ENCODE data around the gene CDH23.

CDH23 gene

DNA sequence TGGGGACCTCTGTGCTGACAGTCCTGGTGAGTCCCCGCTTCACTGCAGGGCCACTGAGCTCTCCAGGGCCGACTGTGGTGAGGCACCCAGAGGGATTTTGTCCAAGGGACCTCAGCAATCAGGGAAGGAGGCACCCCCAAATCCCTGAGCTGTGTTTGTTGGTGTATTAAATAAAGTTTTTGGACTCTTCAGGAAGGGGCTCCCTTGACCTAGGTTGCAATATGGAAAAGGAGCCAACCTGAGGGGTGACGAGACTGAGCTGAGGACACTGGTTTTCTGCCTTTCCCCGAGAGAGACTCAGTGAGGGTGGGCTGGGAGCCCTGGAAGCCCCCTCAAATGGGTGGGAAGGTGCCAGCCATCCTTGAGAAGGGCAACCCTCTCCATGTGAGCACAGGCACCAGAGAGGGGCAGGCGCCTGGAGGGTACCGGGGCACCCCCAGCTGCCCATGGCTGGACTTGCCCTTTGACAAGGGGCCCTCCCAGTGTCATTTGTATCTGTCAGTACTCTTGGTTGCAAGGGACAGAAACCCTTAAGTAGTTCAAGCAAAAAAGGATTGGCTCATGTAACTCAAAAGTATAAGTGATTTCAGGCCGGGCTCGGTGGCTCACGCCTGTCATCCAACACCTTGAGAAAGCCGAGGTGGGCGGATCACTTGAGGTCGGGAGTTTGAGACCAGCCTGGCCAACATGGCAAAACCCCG, 250.0 kb downstream of the CDH23 start:
- DNase-seq: no peak

GRCh38 chr10:71647526-71648253, 251.0 kb downstream of the CDH23 start:
- no peak for DNase-seq

DNA sequence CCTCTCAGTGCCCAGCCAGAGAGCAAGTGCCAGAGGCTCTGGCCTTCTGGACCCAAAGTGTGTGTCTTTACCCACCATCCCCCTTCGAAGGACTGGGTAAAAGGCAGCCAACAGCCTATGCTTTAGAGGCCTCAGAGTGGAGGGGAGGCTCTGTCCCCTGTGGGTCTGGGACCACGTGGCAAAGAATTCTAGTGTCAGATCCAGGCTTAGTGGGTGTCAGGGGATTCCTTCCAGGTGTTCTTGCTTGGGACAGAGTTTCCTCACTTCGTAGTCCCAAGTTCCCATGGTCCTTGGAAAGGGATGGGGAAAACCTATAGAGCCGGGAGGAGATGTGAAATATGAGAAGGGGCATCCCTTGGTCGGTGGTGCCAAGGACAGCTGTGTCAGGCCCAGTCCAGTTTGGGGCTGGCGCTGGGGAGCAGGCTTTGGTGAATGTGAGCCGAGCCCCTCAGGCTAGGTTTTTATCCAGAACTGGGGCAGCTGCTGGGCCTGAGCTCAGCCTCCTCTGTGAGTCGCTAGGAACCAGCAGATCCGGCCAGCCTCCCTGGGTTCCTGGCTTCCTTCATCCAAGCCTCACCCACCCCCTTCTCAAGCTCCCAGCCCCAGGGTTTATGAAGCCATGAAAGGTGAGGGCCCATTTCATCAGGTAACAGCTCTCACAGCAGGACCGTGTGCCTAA, 251.7 kb downstream of the CDH23 start:
- no peak for DNase-seq

DNA sequence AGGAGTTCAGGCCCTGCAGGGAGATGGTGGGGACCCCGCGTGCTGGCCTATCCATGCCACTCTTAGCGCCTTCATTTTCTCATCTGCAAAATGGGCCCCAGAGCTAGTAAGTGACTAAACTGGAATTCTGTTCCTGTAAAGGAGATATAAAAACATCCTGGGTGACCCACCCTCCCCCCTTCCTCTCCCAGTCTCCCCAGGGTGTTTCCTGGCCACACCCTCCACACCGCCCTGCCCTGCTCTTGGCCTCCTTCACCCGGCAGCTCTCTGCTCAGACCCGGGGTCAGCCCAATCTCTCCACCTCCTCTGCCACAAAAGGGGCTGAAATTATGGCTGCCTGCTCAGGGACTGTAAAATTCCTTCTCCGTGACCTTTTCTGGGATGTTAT, 252.2 kb downstream of the CDH23 start:
- no peak for DNase-seq

DNA sequence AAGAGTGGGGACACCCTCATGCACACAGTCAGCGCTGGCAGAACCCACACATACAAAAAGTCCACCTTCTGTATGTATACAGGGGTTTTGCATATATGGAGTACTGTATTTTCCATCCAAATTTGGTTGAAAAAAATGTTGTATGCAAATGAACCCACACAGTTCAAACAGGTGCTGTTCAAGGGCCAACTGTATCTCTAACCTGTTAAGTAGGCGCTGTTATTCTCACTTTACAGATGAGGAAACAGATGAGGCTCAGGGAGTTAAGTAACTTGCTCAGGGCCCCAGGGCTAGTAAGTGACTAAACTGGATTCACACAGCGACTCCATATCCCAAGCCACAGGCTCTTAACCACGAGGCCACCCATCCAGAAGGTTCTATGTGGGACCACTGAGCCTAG, 252.9 kb downstream of the CDH23 start:
- no peak for DNase-seq

DNA sequence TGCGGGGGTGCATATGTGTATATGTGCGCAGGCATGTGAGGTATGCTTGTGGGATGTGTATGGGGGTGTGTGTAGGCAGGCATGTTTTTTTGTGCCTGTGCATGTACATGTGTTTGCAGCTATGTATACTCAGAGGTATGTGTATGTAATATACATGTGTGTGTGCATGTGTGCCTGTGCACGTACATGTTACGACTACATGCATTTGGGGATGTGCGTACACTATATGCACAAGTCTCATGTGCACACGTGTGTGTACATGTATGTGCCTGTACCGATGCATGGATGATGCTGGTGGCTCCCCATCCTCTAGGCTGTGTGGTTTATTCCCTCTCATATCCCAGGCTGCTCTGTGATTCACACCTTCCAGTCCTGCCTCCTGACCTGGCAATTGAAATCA, 253.7 kb downstream of the CDH23 start:
- no peak for DNase-seq

DNA sequence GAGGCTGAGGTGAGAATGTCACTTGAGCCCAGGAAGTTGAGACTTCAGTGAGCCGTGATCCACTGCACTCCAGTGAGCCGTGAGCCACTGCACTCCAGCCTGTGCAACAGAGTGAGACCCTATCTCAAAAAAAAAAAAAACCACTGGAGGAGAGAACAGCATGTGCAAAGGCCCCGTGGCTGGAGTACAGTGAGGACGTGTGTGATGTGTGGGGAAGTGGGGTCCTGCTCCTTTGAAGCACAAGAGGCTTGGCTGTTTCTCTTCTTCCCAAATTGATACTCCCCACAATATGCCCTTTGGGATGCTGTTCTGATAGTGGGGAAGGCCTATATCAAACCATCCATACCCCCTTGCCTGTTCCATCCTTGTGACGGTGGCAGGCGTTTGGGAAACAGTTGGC, 254.7 kb downstream of the CDH23 start:
- DNase-seq: no peak

DNA sequence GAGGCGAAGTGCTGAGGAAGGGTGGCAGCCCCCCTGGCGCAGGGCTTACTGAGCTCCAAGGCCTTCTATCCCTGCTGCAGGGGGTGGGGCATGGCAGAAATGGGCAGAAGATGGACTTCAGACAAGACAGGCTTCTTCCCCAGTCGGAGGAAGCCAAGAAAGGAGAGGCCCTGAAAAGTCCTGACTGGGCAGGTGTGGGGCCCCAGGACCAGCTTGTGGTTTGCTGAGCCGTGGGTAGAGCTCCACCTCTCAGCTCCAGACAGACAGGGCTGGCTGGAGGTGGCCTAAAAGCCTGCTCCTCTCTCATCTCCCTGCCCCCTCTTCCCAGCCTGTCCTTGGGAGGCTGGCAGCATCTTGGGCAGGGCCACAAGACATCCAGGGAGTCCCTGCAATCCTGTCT, 255.2 kb downstream of the CDH23 start:
- no peak for DNase-seq

- DNase-seq: no peak
Measured at GRCh38 chr10:71653044-71653443, 256.3 kb downstream of the CDH23 start.

DNA sequence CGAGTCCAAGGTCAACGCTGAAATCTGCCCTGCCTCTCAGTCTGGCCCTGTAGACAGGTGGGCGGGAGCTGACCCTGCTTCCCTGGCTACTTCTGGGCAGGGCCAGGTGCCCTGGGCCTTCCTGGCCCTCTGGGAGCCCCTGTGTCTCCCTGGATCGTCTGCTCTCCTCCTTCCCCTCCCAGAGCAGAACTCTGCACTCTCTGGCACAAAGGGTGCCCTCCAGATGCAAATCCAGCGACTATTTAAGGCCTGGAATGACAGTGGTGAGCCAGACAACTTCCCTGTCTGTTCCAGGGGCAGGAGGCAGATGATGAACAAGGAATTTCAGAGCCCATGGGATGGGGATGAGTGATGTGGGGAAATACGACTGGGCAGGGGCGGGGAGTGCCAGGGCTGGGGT, 259.5 kb downstream of the CDH23 start:
- no peak for DNase-seq

GRCh38 chr10:71657604-71658466, 261.1 kb downstream of the CDH23 start:
- no peak for DNase-seq

DNA sequence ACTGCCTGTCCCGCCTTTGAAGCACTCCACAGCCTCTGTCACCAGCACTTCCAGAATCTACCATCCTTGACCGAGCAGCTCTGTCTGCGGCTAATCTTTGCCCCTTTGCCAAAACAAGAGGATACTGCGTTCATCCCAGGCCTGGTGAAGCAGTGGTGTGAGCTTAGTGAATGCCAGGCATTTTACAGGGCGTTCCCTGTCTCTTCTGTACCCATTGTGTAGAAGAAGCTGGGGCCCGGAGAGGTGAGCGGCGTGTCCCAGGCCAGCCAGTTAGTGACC, 261.7 kb downstream of the CDH23 start:
- DNase-seq: no peak

- no peak for DNase-seq
Measured at GRCh38 chr10:71659111-71659634, 262.5 kb downstream of the CDH23 start.

DNA sequence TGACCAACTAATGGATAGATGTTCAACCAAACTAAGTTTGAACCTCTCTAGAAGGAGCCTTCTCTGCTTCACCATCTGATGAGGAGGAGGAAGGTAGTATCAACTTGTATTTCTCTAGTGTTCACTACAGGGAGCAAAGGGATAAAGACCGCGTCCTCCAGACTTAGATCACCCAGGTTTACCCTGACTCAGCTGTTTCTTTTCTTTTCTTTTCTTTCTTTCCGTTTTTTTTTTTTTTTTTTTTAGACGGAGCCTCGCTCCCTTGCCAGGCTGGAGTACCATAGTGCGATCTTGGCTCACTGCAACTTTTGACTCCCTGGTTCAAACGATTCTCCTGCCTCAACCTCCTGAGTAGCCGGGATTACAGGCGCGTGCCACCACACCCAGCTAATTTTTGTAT, 263.0 kb downstream of the CDH23 start:
- DNase-seq: no peak

DNA sequence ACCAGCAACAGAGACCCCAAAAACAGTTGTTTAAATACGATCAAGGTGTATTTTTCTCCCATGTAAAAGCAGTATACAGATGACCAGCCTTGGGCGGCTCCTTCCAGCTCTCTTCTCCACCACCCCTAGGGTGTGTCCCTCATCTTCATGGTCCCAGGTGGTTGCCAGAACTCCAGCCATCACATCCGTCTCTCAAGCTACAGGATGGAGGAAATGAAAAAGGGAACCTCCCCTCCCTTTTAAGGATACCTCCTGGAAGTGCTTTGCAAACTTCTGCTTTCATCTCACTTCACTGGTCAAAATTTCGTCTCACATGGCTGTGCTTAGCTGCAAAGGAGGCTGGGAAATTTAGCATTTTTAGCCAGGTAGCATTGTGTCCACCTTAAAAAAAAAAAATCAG, 263.6 kb downstream of the CDH23 start:
- DNase-seq: no peak

GRCh38 chr10:71661060-71661622, 264.4 kb downstream of the CDH23 start:
- no peak for DNase-seq

GRCh38 chr10:71661779-71662336, 265.1 kb downstream of the CDH23 start:
- no peak for DNase-seq

DNA sequence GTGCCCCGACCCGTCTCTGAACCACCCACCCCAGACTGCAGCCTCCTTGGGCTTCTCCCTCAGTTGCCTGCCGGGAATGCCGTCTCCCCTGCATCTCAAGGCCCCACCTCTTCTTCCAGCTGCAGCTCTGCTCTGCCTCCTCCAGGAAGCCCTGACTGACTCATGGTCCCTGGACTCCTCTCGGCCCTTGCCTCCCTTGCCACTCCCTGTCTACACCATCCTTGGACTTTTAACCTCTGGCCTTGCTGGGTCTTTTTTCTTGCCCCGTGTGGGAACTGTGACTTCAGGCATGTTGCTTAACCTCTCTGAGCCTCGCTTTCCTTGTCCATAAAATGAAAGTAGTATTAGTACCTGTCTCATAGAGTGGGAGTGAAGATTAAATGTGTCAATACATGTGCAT, 266.6 kb downstream of the CDH23 start:
- no peak for DNase-seq

DNA sequence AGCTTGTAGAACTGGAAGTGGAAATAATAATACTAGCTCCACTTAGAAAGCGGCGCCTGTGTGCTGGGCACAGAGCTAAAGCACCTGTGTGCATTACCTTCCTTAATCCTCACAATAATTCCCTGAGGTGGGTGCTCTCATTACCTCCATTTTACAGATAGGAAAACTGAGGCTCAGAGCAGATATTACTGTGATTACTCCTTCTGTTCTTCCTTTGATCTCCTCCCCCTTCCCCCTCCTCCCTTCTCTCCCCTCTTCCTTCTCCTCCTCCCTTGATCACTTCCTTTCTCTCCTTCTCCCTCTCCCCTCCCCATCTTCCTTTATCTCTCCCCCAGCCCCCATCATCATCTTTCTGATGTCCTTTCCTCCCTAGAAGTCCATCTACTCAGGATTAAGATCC, 267.9 kb downstream of the CDH23 start:
- no peak for DNase-seq

DNA sequence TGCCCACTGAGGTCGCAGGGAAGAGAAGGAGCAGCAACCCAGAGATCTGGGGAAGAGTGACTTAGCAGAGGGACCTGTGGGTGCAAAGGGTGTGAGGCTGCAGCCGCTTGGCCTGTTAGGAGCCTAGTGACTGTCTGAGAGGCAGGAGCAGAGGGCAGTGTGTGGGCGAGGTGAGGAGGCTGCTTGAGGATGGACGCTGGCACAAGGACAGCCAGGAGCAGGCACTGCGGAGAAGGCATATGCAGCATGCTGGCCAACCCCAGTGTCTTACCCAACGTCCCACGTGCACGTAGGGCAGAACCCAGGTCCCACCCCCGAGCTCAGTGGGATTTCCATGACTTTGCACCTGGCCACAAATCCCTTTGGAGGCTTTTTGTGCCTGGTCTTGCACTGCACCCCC, 268.7 kb downstream of the CDH23 start:
- no peak for DNase-seq

- no peak for DNase-seq
Measured at GRCh38 chr10:71666639-71667386, 270.1 kb downstream of the CDH23 start.

DNA sequence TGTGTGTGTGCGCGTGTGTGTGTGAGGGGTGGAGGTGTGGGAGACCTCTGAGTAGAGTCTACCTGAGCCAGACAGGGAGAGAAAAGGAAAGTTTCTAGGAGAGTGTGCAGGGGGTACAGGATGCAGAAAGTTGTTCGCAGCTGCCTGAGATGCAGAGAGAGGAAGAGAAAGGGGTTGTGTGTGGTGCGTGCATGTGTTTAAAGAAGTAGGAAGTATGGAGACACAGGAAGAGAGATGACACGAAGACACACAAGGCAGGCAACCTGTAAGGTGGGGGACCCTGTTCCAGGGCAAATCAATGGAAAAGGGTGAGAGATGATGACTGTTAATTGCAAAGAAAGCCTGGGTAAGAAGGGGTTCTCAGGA, 270.6 kb downstream of the CDH23 start:
- DNase-seq: no peak
